ENCODE measurements around the gene LAMB1.

GRCh38 chr7:108048422-108048821, 45.5 kb upstream of the LAMB1 start:
- TF ChIP-seq CTCF (IDR thresholded peaks at IDR 0.05 in 2 of 3, conservative IDR thresholded peaks at IDR 0.05 in 1 of 3; ENCODE audit: borderline replicate concordance in 1 of 3, insufficient read depth in 1 of 3, low read depth in 2 of 3, low read length in 2 of 3): no peak
- no peak for TF ChIP-seq YY1 (IDR thresholded peaks at IDR 0.05; ENCODE audit: extremely low read depth, insufficient replicate concordance, low read depth, low read length)
- TF ChIP-seq MAX (IDR thresholded peaks at IDR 0.05): no peak

Measured in HCT116 (cell line).